ENCODE data around the gene SHC3.
A peak's percentile ranks its signal among the peaks of the same experiment; 100 is the strongest.

Gene SHC3

GRCh38 chr9:89112243-89112642, 66.4 kb downstream of the SHC3 start:
- H3K36me3 ChIP-seq, result no peaks in the 10 kb centered on the region
- no peak overlapping the region for H3K27ac ChIP-seq
- H3K27me3 ChIP-seq, result no peaks in the 10 kb centered on the region
- no peaks in the 10 kb centered on the region for H3K4me1 ChIP-seq
- no peak for TF ChIP-seq Cebpa-rat (IDR thresholded peaks at IDR 0.05)
- no peaks in the 10 kb centered on the region for H4K20me1 ChIP-seq
- H3K4me3 ChIP-seq, result no peak overlapping the region
- H3K9ac ChIP-seq, result no peak overlapping the region
- no peaks in the 10 kb centered on the region for H3K9me3 ChIP-seq (replicated peaks in 1 of 11)
- no peak overlapping the region for H3K4me2 ChIP-seq

DNA sequence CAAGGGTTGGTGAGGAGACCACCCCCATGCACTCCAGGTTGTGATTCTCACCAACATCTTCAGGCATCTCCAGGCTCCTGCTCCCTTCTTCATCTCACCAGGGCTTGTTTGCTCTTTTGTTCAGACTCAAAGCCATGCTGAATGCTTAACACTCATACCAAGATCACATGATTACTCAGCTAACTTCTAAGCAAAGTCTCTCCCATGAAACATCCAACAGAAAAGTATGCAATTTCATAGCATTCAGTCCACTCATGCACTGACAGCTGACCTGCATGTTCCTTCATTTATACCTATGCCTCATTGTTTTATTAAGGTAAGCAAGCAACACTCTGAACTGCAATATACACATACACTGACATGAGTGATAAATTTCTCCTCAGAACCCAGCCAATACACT, 69.0 kb downstream of the SHC3 start:
- no peak for TF ChIP-seq Cebpa-rat (IDR thresholded peaks at IDR 0.05)
- Histone ChIP-seq H3K4me1 (no peaks in the 10 kb centered on the region), H3K4me2 (no peak overlapping the region), H4K20me1 (no peaks in the 10 kb centered on the region), H3K27ac (no peak overlapping the region), H3K36me3 (no peaks in the 10 kb centered on the region), H3K9ac (no peak overlapping the region), H3K27me3 (no peaks in the 10 kb centered on the region), H3K4me3 (no peak overlapping the region), H3K9me3 (replicated peaks in 1 of 11) (no peaks in the 10 kb centered on the region)

DNA sequence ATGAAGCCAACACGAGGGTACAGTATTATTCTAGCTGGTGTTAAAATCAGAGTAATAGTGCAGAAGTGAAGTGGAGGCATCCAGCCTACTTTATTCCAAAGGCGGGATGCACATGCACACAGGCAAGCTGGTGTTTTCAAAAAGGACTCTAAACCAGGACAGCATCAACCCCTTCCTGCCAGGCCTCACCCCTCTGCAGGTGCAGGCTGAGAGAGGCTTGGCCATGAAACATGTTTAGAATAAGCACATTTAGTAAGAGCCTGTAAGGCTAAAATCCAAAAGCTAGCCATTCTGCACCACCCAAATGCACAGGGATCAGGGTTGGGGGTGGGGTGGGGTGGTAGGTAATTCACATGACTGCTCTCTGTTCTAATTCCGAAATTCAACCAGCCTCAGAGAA, 71.2 kb downstream of the SHC3 start:
- no peaks in the 10 kb centered on the region for H3K27me3 ChIP-seq
- no peak overlapping the region for H3K27ac ChIP-seq
- H3K36me3 ChIP-seq, result no peaks in the 10 kb centered on the region
- no peaks in the 10 kb centered on the region for H4K20me1 ChIP-seq
- no peak for TF ChIP-seq Cebpa-rat (IDR thresholded peaks at IDR 0.05)
- H3K9me3 ChIP-seq (replicated peaks in 1 of 11), result no peaks in the 10 kb centered on the region
- no peak overlapping the region for H3K9ac ChIP-seq
- no peaks in the 10 kb centered on the region for H3K4me1 ChIP-seq
- no peak overlapping the region for H3K4me2 ChIP-seq
- no peak overlapping the region for H3K4me3 ChIP-seq

- no peak overlapping the region for H3K4me3 ChIP-seq
- H3K36me3 ChIP-seq, result no peaks in the 10 kb centered on the region
These were observed 72.3 kb downstream of the SHC3 start for GRCh38 chr9:89106224-89106851.

GRCh38 chr9:89104821-89105220, 73.8 kb downstream of the SHC3 start:
- no peak overlapping the region for H3K4me2 ChIP-seq
- H3K27ac ChIP-seq, result no peak overlapping the region
- no peaks in the 10 kb centered on the region for H4K20me1 ChIP-seq
- H3K4me1 ChIP-seq, result no peaks in the 10 kb centered on the region
- H3K36me3 ChIP-seq, result no peaks in the 10 kb centered on the region
- no peak for TF ChIP-seq Cebpa-rat (IDR thresholded peaks at IDR 0.05)
- H3K4me3 ChIP-seq, result no peak overlapping the region
- H3K9ac ChIP-seq, result no peak overlapping the region
- no peaks in the 10 kb centered on the region for H3K9me3 ChIP-seq (replicated peaks in 1 of 11)
- H3K27me3 ChIP-seq, result no peaks in the 10 kb centered on the region

More at GRCh38 chr9:89106224-89106851, 72.3 kb downstream of the SHC3 start:
- Histone ChIP-seq H3K27me3 (no peaks in the 10 kb centered on the region), H4K20me1 (no peaks in the 10 kb centered on the region), H3K4me2 (no peak overlapping the region), H3K27ac (no peak overlapping the region), H3K4me1 (no peaks in the 10 kb centered on the region), H3K9me3 (replicated peaks in 1 of 11) (no peaks in the 10 kb centered on the region), H3K9ac (no peak overlapping the region)
- TF ChIP-seq Cebpa-rat (IDR thresholded peaks at IDR 0.05), result no peak

DNA sequence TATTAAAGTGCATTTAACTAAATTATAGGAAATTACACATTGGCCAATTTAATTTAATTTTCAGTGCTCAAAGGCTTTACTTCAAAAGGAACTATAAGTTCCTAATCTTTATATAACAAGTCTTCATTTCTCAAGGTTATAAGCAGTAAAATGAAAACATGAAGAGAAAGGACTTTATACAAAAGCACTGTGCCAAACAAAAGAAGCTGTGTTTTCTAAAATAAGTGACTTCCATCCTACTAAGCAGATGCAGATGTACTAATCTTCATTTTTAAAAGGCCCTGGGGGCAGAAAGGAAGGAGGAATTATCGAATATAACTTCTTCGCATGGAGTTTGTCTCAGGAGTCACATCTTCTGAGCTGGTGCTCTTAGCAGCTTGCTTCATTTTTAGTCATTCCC, 81.4 kb downstream of the SHC3 start:
- H3K36me3 ChIP-seq, result no peaks in the 10 kb centered on the region
- no peaks in the 10 kb centered on the region for H3K27me3 ChIP-seq
- H4K20me1 ChIP-seq, result no peaks in the 10 kb centered on the region
- no peak overlapping the region for H3K4me2 ChIP-seq
- H3K9ac ChIP-seq, result no peak overlapping the region
- TF ChIP-seq Cebpa-rat (IDR thresholded peaks at IDR 0.05), result no peak
- no peak overlapping the region for H3K27ac ChIP-seq
- H3K4me1 ChIP-seq, result peaks cover 0 to 13% (median 0%) of the 10 kb centered on the region in 10 experiments; a peak in 6 of 20 replicates
- no peak overlapping the region for H3K4me3 ChIP-seq
- peaks cover 0 to 10% (median 0%) of the 10 kb centered on the region in 11 experiments; a peak in 2 of 22 replicates for H3K9me3 ChIP-seq (replicated peaks in 1 of 11)

DNA sequence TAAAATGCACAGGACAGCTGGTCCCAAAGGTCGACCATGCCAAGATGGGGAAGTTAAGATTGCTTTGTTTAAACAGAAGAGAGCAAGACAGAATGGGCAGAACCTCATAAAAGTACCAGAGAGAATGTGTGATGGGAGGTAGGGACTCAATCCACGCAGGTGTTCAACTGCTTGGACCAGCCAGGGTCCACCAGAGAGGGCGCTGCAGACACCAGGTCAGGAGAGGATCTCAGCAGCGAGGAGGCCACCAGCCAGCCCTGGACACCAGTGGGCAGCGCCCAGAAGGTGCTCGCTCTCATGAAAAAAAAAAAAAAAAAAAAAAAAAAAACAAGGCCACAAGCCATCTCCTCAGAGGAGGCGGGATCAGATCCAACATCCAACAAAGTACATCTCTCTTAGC, 81.8 kb downstream of the SHC3 start:
- Histone ChIP-seq H3K4me3 (no peak overlapping the region), H3K36me3 (no peaks in the 10 kb centered on the region), H3K9me3 (replicated peaks in 1 of 11) (peaks cover 0 to 10% (median 0%) of the 10 kb centered on the region in 11 experiments; a peak in 2 of 22 replicates), H3K4me1 (peaks cover 0 to 13% (median 0%) of the 10 kb centered on the region in 10 experiments; a peak in 6 of 20 replicates), H3K27ac (no peak overlapping the region), H3K27me3 (no peaks in the 10 kb centered on the region), H3K9ac (no peak overlapping the region), H3K4me2 (no peak overlapping the region), H4K20me1 (no peaks in the 10 kb centered on the region)
- no peak for TF ChIP-seq Cebpa-rat (IDR thresholded peaks at IDR 0.05)

- no peak overlapping the region for H3K27ac ChIP-seq
- H3K27me3 ChIP-seq, result no peaks in the 10 kb centered on the region
- no peaks in the 10 kb centered on the region for H4K20me1 ChIP-seq
- no peak overlapping the region for H3K4me3 ChIP-seq
- no peak for TF ChIP-seq Cebpa-rat (IDR thresholded peaks at IDR 0.05)
- peaks cover 0 to 13% (median 0%) of the 10 kb centered on the region in 10 experiments; a peak in 6 of 20 replicates for H3K4me1 ChIP-seq
- no peaks in the 10 kb centered on the region for H3K36me3 ChIP-seq
- peaks cover 0 to 10% (median 0%) of the 10 kb centered on the region in 11 experiments; a peak in 2 of 22 replicates for H3K9me3 ChIP-seq (replicated peaks in 1 of 11)
- no peak overlapping the region for H3K9ac ChIP-seq
- peak overlapping the region in 3 of 11 experiments; percentile 14 to 21 (median 20); a peak in 2 of 22 replicates for H3K4me2 ChIP-seq
These were observed 82.7 kb downstream of the SHC3 start for GRCh38 chr9:89095761-89096528.

DNA sequence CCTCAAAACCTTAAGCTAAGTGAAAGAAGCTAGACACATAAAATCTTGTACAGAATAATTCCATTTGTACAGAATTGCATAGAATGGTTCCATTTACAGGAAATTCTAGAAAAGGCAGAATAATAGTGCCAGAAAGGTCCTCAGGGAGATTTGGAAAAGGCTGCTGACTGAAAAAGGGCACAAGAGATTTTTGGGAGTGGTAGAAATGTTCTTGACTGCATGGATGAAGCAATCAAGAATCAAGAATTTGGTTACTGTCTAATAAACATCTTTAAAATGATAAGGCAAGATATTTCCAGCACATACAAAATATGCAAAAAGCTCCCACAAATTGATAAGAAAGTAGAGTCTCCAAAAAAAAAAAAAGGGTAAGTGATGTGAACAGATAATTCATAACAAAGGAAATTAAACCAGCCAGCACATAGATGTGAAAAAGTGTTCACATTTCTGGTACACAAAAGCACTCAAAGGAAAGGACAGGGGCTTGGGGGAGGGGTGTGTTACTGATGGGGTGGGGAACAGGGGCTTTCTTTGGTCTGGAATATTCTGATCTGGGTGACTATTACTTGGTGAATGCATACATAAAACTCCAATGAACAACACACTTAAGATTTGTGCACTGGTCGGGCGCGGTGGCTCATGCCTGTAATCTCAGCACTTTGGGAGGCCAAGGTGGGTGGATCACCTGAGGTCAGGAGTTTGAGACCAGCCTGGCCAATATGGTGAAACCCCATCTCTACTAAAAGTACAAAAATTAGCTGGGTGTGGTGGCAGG, 85.2 kb downstream of the SHC3 start:
- Histone ChIP-seq H3K4me1 (peaks cover 0 to 25% (median 5%) of the 10 kb centered on the region in 10 experiments; a peak in 12 of 20 replicates), H4K20me1 (no peaks in the 10 kb centered on the region), H3K4me3 (no peak overlapping the region), H3K4me2 (no peak overlapping the region), H3K36me3 (no peaks in the 10 kb centered on the region), H3K27me3 (no peaks in the 10 kb centered on the region), H3K9ac (no peak overlapping the region), H3K9me3 (replicated peaks in 1 of 11) (peaks cover 0 to 10% (median 0%) of the 10 kb centered on the region in 11 experiments; a peak in 2 of 22 replicates), H3K27ac (no peak overlapping the region)
- no peak for TF ChIP-seq Cebpa-rat (IDR thresholded peaks at IDR 0.05)
